H1 (cell line): Measurements from ENCODE around the gene PAX9. TPM values are rescaled to one million over a fixed set of nuclear protein-coding genes. Genes with fewer than 3 reads are reported as not detected.

Source experiments
- KDM1A ChIP-seq: fragments of 200-600, 300-600 bp; sonication (generic); IDR thresholded peaks from 2 replicates; pipeline ENCODE4 v1.7.1; 2016; ENCODE audit warnings: mild to moderate bottlenecking, low read length, borderline replicate concordance
- polyA plus RNA-seq, 7 experiments: library from polyadenylated mRNA; depleted of rRNA in 3 of 7; stranded (reverse) in 5 of 7; unstranded in 2 of 7; fragments of >200 nt in 5 of 7; fragments of 200-250 nt in 2 of 7; gene quantifications; 1 replicate in 5 of 7; 2 replicates in 1 of 7; 4 replicates in 1 of 7; pipeline versions ENCODE4 v1.2.1 to v1.2.3, GENCODE V29; 2011 to 2013; ENCODE audit warnings: missing spikeins in 2 of 7, mixed read lengths in 2 of 7
- total RNA-seq: library from RNA; stranded (reverse); fragmentation: NEBNext Ultra II Directional; extraction: Animal tissue kit (Norgen Biotek cat#: 25700); gene quantifications from 2 replicates; pipeline ENCODE4 v1.2.1, GENCODE V29; 2021

The PAX9 gene
- total and polyA plus RNA-seq, 2 of the 8 experiments (the other 6 are each of a cell fraction or from before 2014, with no cell fraction given): 0.05 TPM; not detected in 1

- no peak for TF ChIP-seq KDM1A
Observed at GRCh38 chr14:36661506-36662257, at the start of gene PAX9 (continued).
